ENCODE results near the gene LRRC8D.

The LRRC8D gene

GRCh38 chr1:89910780-89911179, 89.9 kb downstream of the LRRC8D start:
- TF ChIP-seq TSHZ2 (CRISPR knock-in tag; IDR thresholded peaks at IDR 0.05) (no peak), TOX (CRISPR knock-in tag; IDR thresholded peaks at IDR 0.05; ENCODE audit: borderline replicate concordance) (no peak), ZFP30 (CRISPR knock-in tag; IDR thresholded peaks at IDR 0.05) (no peak), PPARA (CRISPR knock-in tag; IDR thresholded peaks at IDR 0.05; ENCODE audit: borderline replicate concordance) (no peak), GLIS3 (CRISPR knock-in tag; IDR thresholded peaks at IDR 0.05) (no peak), CSRNP3 (CRISPR knock-in tag; IDR thresholded peaks at IDR 0.05) (no peak), PATZ1 (CRISPR knock-in tag; IDR thresholded peaks at IDR 0.05; ENCODE audit: borderline replicate concordance) (no peak), ESRRG (CRISPR knock-in tag; IDR thresholded peaks at IDR 0.05) (no peak), POU6F1 (CRISPR knock-in tag; IDR thresholded peaks at IDR 0.05; ENCODE audit: borderline replicate concordance, low read depth) (no peak), SNAI2 (CRISPR knock-in tag; IDR thresholded peaks at IDR 0.05) (no peak), CREB5 (CRISPR knock-in tag; IDR thresholded peaks at IDR 0.05; ENCODE audit: low read depth) (no peak)
- ATAC-seq: peak; percentile 46

- no peak for ATAC-seq
- no peak for TF ChIP-seq TCF4 (CRISPR knock-in tag; IDR thresholded peaks at IDR 0.05; ENCODE audit: borderline replicate concordance)
- no peak for TF ChIP-seq PATZ1 (CRISPR knock-in tag; IDR thresholded peaks at IDR 0.05; ENCODE audit: borderline replicate concordance)
- no peak for TF ChIP-seq CREB5 (CRISPR knock-in tag; IDR thresholded peaks at IDR 0.05; ENCODE audit: low read depth)
- TF ChIP-seq ISL1 (CRISPR knock-in tag; IDR thresholded peaks at IDR 0.05): no peak
- no peak for TF ChIP-seq ESRRG (CRISPR knock-in tag; IDR thresholded peaks at IDR 0.05)
Measured at GRCh38 chr1:89911191-89911991, 90.6 kb downstream of the LRRC8D start.

GRCh38 chr1:89912073-89912472, 91.2 kb downstream of the LRRC8D start:
- ATAC-seq: no peak
- no peak for TF ChIP-seq ZC3H10 (CRISPR knock-in tag; IDR thresholded peaks at IDR 0.05)
- no peak for TF ChIP-seq SNAI2 (CRISPR knock-in tag; IDR thresholded peaks at IDR 0.05)
- no peak for TF ChIP-seq ARNTL (CRISPR knock-in tag; IDR thresholded peaks at IDR 0.05; ENCODE audit: borderline replicate concordance, low read depth)
- TF ChIP-seq CSRNP3 (CRISPR knock-in tag; IDR thresholded peaks at IDR 0.05): no peak
- TF ChIP-seq ZNF70 (CRISPR knock-in tag; IDR thresholded peaks at IDR 0.05): no peak
- TF ChIP-seq GLIS3 (CRISPR knock-in tag; IDR thresholded peaks at IDR 0.05): no peak
- TF ChIP-seq ZNF565 (CRISPR knock-in tag; conservative IDR thresholded peaks at IDR 0.05; ENCODE audit: low read depth): no peak
- no peak for TF ChIP-seq ZNF8 (CRISPR knock-in tag; IDR thresholded peaks at IDR 0.05)
- TF ChIP-seq CSDC2 (CRISPR knock-in tag; IDR thresholded peaks at IDR 0.05): no peak
- no peak for TF ChIP-seq TOX (CRISPR knock-in tag; IDR thresholded peaks at IDR 0.05; ENCODE audit: borderline replicate concordance)

All from SK-N-SH treated with all-trans-retinoic acid at 6 μM for 48 hours (cell line).